CD8-positive, alpha-beta memory T cell (primary cell): ENCODE results near the gene CD82. TPM values are rescaled to one million over a fixed set of nuclear protein-coding genes. Genes with fewer than 3 reads are reported as not detected.
"Not testable (repeated sequence)": the region's sequence is repeated elsewhere in the genome, so short reads cannot be mapped to it uniquely, and the experiment has no call there.

Experiments used
- CTCF ChIA-PET: fragments of 350-600 bp; sonication (Branson Sonifier 250); formaldehyde crosslinking; loops from one replicate; lab custom pipeline; 2021; ENCODE audit warnings: antibody characterized with exemption; lab: Charles Lee
- POLR2A ChIA-PET: fragments of 350-600 bp; sonication (Branson Sonifier 250); formaldehyde crosslinking; loops from one replicate; lab custom pipeline; 2021; ENCODE audit warnings: antibody characterized with exemption; lab: Charles Lee
- DNase-seq, 5 donors: peaks; one replicate each; pipeline versions ENCODE4 v3.0.0 to v3.0.0-alpha.2; 2020 to 2022; ENCODE audit warnings: mixed read lengths in 1 of 5
- H3K27ac ChIP-seq: one replicate; pipeline ENCODE4 v1.7.0; 2013; ENCODE audit warnings: low read depth, mild to moderate bottlenecking, low read length, moderate library complexity
- H3K27me3 ChIP-seq: 2 replicates; pipeline ENCODE4 v1.7.0; 2013; ENCODE audit warnings: low read length, mild to moderate bottlenecking; ENCODE audit not compliant: insufficient read depth, poor library complexity, severe bottlenecking
- H3K36me3 ChIP-seq: 2 replicates; pipeline ENCODE4 v1.7.0; 2013; ENCODE audit warnings: mild to moderate bottlenecking, low read length, moderate library complexity; ENCODE audit not compliant: insufficient read depth
- H3K4me1 ChIP-seq: 2 replicates; pipeline ENCODE4 v1.7.0; 2013; ENCODE audit warnings: mild to moderate bottlenecking, low read length, moderate library complexity; ENCODE audit not compliant: insufficient read depth
- H3K4me3 ChIP-seq: 2 replicates; pipeline ENCODE4 v1.7.0; 2013; ENCODE audit warnings: mild to moderate bottlenecking, low read length
- H3K9me3 ChIP-seq: 2 replicates; pipeline ENCODE4 v1.7.0; 2013; ENCODE audit warnings: mild to moderate bottlenecking, low read length
- H3K27ac Mint-ChIP-seq, 8 donors: one replicate each; pipeline ENCODE4 v1.8.0; 2020 to 2021; ENCODE audit warnings: mixed read lengths in 8 of 8, mild to moderate bottlenecking in 6 of 8, inconsistent platforms in 3 of 8, moderate library complexity in 3 of 8
- H3K27me3 Mint-ChIP-seq, 2 donors: one replicate each; pipeline ENCODE4 v1.8.0; 2020 to 2021; ENCODE audit warnings: mixed read lengths in 2 of 2, mild to moderate bottlenecking in 1 of 2, moderate library complexity in 1 of 2
- H3K36me3 Mint-ChIP-seq, 3 donors: one replicate each; pipeline ENCODE4 v1.8.0; 2020 to 2021; ENCODE audit warnings: mixed read lengths in 3 of 3, inconsistent platforms in 1 of 3, mild to moderate bottlenecking in 1 of 3
- H3K4me1 Mint-ChIP-seq, 3 donors: one replicate each; pipeline ENCODE4 v1.8.0; 2020 to 2021; ENCODE audit warnings: mixed read lengths in 3 of 3, inconsistent platforms in 1 of 3, mild to moderate bottlenecking in 1 of 3
- H3K4me3 Mint-ChIP-seq, 7 donors: one replicate each; pipeline ENCODE4 v1.8.0; 2020 to 2021; ENCODE audit warnings: mixed read lengths in 7 of 7, mild to moderate bottlenecking in 6 of 7, moderate library complexity in 4 of 7, inconsistent platforms in 2 of 7
- H3K9me3 Mint-ChIP-seq, 5 donors: one replicate each; pipeline ENCODE4 v1.8.0; 2020 to 2022; ENCODE audit warnings: mixed read lengths in 5 of 5, mild to moderate bottlenecking in 3 of 5, moderate library complexity in 2 of 5, inconsistent platforms in 1 of 5
- polyA plus RNA-seq: library from polyadenylated mRNA; unstranded; fragments of 300-500 nt; fragmentation: Illumina TruSeq; gene quantifications from one replicate; pipeline ENCODE4 v1.2.3, GENCODE V29; 2021
- total RNA-seq, 2 experiments: library from RNA; stranded (reverse); gene quantifications; one replicate each; pipeline ENCODE4 v1.2.3, GENCODE V29; 2021

The CD82 gene
- total and polyA plus RNA-seq, 3 experiments from 2014 or later, result 131 to 388 (median 356) TPM

GRCh38 chr11:44537679-44538078 lies 27.8 kb upstream of the CD82 start:
- Mint-ChIP-seq H3K27ac (peak overlapping the region in 1 of 8 donors; percentile 71), H3K4me3 (no peak overlapping the region), H3K36me3 (no peaks in the 10 kb centered on the region), H3K4me1 (peaks cover 1 to 5% (median 3%) of the 10 kb centered on the region in 3 donors), H3K9me3 (no peaks in the 10 kb centered on the region), H3K27me3 (peaks cover 3 to 8% of the 10 kb centered on the region in 2 donors)
- Histone ChIP-seq H3K36me3 (no peaks in the 10 kb centered on the region), H3K27me3 (no peaks in the 10 kb centered on the region), H3K27ac (no peak overlapping the region), H3K9me3 (no peaks in the 10 kb centered on the region), H3K4me3 (no peak overlapping the region), H3K4me1 (no peaks in the 10 kb centered on the region)
- POLR2A ChIA-PET, result no interaction called here
- CTCF ChIA-PET, result interaction anchor here (1.7 kb wide), 1 partner anchor 248 kb away, joined by 5 read pairs; no protein-coding TSS in a partner anchor
- no peak for DNase-seq

- no peak overlapping the region for H3K4me3 Mint-ChIP-seq
- H3K27me3 Mint-ChIP-seq, result peaks cover 3 to 8% of the 10 kb centered on the region in 2 donors
- Histone ChIP-seq H3K36me3 (no peaks in the 10 kb centered on the region), H3K27ac (no peak overlapping the region), H3K4me1 (no peaks in the 10 kb centered on the region), H3K9me3 (no peaks in the 10 kb centered on the region), H3K4me3 (no peak overlapping the region), H3K27me3 (no peaks in the 10 kb centered on the region)
- POLR2A ChIA-PET, result no interaction called here
- CTCF ChIA-PET, result interaction anchor here (0.8 to 0.9 kb wide), 2 partner anchors 16 to 253 kb away, joined by 3 read pairs; no protein-coding TSS in a partner anchor
- H3K36me3 Mint-ChIP-seq, result no peaks in the 10 kb centered on the region
- peak overlapping the region in 1 of 8 donors; percentile 54 for H3K27ac Mint-ChIP-seq
- peak; percentile 48 to 73 (median 51) for DNase-seq
- peaks cover 1 to 5% (median 3%) of the 10 kb centered on the region in 3 donors for H3K4me1 Mint-ChIP-seq
- H3K9me3 Mint-ChIP-seq, result no peaks in the 10 kb centered on the region
Measured at GRCh38 chr11:44538375-44539054, 26.9 kb upstream of the CD82 start.

DNA sequence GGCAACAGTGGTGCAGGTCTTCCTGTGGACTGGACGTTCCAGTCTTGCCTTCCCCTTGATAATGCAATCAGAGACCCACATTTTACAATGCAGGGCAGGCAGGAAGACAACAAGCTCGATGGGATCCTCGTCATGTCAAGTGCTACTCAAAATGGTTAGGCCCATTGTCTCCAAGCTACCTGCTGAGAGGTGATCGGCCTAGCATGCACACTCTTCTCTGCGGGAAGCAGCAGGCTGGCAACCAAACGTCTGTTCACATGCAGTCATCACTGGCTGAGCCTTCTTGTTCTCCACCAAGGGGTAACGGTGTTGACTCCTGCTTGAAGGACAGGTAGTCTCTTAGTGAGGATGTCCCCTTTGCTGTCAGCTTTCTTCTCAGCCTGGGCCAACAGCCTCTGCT lies 25.5 kb upstream of the CD82 start:
- Histone ChIP-seq H3K36me3 (no peaks in the 10 kb centered on the region), H3K27me3 (no peaks in the 10 kb centered on the region), H3K4me1 (no peaks in the 10 kb centered on the region), H3K27ac (no peak overlapping the region), H3K4me3 (no peak overlapping the region), H3K9me3 (no peaks in the 10 kb centered on the region)
- DNase-seq, result no peak
- H3K4me3 Mint-ChIP-seq, result no peak overlapping the region
- peaks cover 3 to 6% of the 10 kb centered on the region in 2 donors for H3K27me3 Mint-ChIP-seq
- peaks cover 1 to 5% (median 3%) of the 10 kb centered on the region in 3 donors for H3K4me1 Mint-ChIP-seq
- no peak overlapping the region for H3K27ac Mint-ChIP-seq
- no peaks in the 10 kb centered on the region for H3K9me3 Mint-ChIP-seq
- ChIA-PET POLR2A (no interaction called here), CTCF (no interaction called here)
- no peaks in the 10 kb centered on the region for H3K36me3 Mint-ChIP-seq

- Histone ChIP-seq H3K4me3 (no peak overlapping the region), H3K36me3 (no peaks in the 10 kb centered on the region), H3K27me3 (no peaks in the 10 kb centered on the region), H3K9me3 (no peaks in the 10 kb centered on the region), H3K27ac (no peak overlapping the region), H3K4me1 (no peaks in the 10 kb centered on the region)
- Mint-ChIP-seq H3K27ac (no peak overlapping the region), H3K4me1 (peaks cover 1 to 5% (median 3%) of the 10 kb centered on the region in 3 donors), H3K4me3 (no peak overlapping the region), H3K9me3 (no peaks in the 10 kb centered on the region), H3K36me3 (no peaks in the 10 kb centered on the region), H3K27me3 (peaks cover 3 to 5% of the 10 kb centered on the region in 2 donors)
- CTCF ChIA-PET, result no interaction called here
- DNase-seq, result no peak
- POLR2A ChIA-PET, result no interaction called here
Measured at GRCh38 chr11:44540667-44541066, 24.8 kb upstream of the CD82 start.

DNA sequence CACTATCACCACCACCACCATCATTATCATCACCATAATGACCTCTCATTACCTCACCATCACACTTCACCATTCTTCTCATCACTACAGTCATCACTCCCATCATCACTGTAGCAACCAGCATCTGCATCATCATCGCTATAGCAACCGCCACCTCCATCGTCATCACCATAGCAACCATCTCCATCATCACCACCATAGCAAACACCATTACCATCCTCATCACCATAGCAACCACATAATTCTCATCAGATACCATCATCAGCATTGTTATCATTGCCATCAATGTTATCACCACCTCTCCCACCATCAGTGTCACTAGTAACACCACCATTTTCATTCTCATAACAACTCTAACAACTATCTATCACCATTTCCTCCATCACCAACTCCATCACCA lies 23.1 kb upstream of the CD82 start:
- peaks cover 1 to 5% (median 3%) of the 10 kb centered on the region in 3 donors for H3K4me1 Mint-ChIP-seq
- no peak overlapping the region for H3K27ac Mint-ChIP-seq
- H3K36me3 ChIP-seq, result no peaks in the 10 kb centered on the region
- H3K4me3 Mint-ChIP-seq, result no peak overlapping the region
- ChIA-PET POLR2A (no interaction called here), CTCF (interaction anchor here (1.0 kb wide), 1 partner anchor 75 kb away, joined by 3 read pairs; no protein-coding TSS in a partner anchor)
- H3K27me3 ChIP-seq, result no peaks in the 10 kb centered on the region
- peaks cover 0 to 3% of the 10 kb centered on the region in 2 donors for H3K27me3 Mint-ChIP-seq
- no peak overlapping the region for H3K27ac ChIP-seq
- no peaks in the 10 kb centered on the region for H3K4me1 ChIP-seq
- H3K36me3 Mint-ChIP-seq, result no peaks in the 10 kb centered on the region
- no peaks in the 10 kb centered on the region for H3K9me3 ChIP-seq
- peak in 1 of 5 donors; percentile 5 for DNase-seq
- no peaks in the 10 kb centered on the region for H3K9me3 Mint-ChIP-seq
- H3K4me3 ChIP-seq, result no peak overlapping the region

GRCh38 chr11:44546984-44547383 lies 18.5 kb upstream of the CD82 start:
- H3K27me3 Mint-ChIP-seq, H3K9me3 ChIP-seq, CTCF ChIA-PET, POLR2A ChIA-PET, DNase-seq, H3K4me1 ChIP-seq, H3K27me3 ChIP-seq, H3K9me3 Mint-ChIP-seq, H3K4me3 Mint-ChIP-seq, H3K27ac ChIP-seq, H3K36me3 Mint-ChIP-seq, H3K4me1 Mint-ChIP-seq, H3K36me3 ChIP-seq, H3K27ac Mint-ChIP-seq, H3K4me3 ChIP-seq: not testable (repeated sequence)

- H3K36me3 Mint-ChIP-seq, H3K36me3 ChIP-seq, H3K27ac ChIP-seq, DNase-seq, H3K4me3 ChIP-seq, POLR2A ChIA-PET, H3K9me3 Mint-ChIP-seq, H3K9me3 ChIP-seq, H3K27me3 Mint-ChIP-seq, CTCF ChIA-PET, H3K27ac Mint-ChIP-seq, H3K4me1 ChIP-seq, H3K4me3 Mint-ChIP-seq, H3K27me3 ChIP-seq, H3K4me1 Mint-ChIP-seq: not testable (repeated sequence)
Measured at GRCh38 chr11:44547534-44547933, 17.9 kb upstream of the CD82 start.

DNA sequence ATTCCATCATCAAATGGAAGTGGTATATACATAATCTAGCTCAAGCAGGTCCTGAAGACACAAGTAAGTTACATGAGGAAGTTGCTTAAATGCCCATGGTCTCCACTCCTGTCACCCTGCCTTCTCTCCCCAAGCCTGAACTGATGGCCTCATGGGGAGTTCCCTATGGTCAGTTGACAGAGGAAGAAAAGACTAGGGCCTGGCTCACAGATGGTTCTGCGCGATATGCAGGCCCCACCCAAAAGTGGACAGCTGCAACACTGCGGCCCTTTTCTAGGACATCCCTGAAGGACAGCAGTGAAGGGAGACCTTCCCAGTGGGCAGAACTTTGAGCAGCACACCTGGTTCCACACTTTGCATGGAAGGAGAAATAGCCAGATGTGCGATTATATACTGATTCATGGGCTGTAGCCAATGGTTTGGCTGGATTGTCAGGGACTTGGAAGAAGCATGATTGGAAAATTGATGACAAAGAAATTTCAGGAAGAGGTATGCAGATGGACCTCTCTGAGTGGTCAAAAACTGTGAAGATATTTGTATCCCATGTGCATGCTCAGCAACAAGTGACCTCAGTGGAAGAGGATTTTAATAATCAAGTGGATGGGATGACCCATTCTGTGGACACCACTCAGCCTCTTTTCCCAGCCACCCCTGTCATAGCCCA lies 17.3 kb upstream of the CD82 start:
- POLR2A ChIA-PET, result no interaction called here
- Mint-ChIP-seq H3K4me3 (no peak overlapping the region), H3K36me3 (peaks cover 0 to 8% (median 3%) of the 10 kb centered on the region in 3 donors), H3K27ac (no peak overlapping the region), H3K4me1 (no peaks in the 10 kb centered on the region), H3K9me3 (peaks cover 0 to 2% (median 0%) of the 10 kb centered on the region in 5 donors), H3K27me3 (peaks cover 0 to 4% of the 10 kb centered on the region in 2 donors)
- DNase-seq, result no peak
- H3K27ac ChIP-seq, result no peak overlapping the region
- CTCF ChIA-PET, result no interaction called here
- H3K27me3 ChIP-seq, result no peaks in the 10 kb centered on the region
- H3K4me3 ChIP-seq, result no peak overlapping the region
- no peaks in the 10 kb centered on the region for H3K36me3 ChIP-seq
- H3K4me1 ChIP-seq, result no peaks in the 10 kb centered on the region
- no peaks in the 10 kb centered on the region for H3K9me3 ChIP-seq
